Measurements from ENCODE around the gene LACC1.

- no peak for TF ChIP-seq POLR2A (IDR thresholded peaks at IDR 0.05; ENCODE audit: low read length)
- TF ChIP-seq GATA1 (IDR thresholded peaks at IDR 0.05; ENCODE audit: low read depth, low read length), result no peak
Measured at GRCh38 chr13:43848001-43848649, 31.6 kb upstream of the LACC1 start.
